ENCODE measurements around the gene TSPAN14. TPM values are rescaled to one million over a fixed set of nuclear protein-coding genes. Genes with fewer than 3 reads are reported as not detected.
"Not testable (repeated sequence)": the region's sequence is repeated elsewhere in the genome, so short reads cannot be mapped to it uniquely, and the experiment has no call there.

The TSPAN14 gene
- total RNA-seq, 2 experiments from 2014 or later = 98.8 to 112 TPM

DNA sequence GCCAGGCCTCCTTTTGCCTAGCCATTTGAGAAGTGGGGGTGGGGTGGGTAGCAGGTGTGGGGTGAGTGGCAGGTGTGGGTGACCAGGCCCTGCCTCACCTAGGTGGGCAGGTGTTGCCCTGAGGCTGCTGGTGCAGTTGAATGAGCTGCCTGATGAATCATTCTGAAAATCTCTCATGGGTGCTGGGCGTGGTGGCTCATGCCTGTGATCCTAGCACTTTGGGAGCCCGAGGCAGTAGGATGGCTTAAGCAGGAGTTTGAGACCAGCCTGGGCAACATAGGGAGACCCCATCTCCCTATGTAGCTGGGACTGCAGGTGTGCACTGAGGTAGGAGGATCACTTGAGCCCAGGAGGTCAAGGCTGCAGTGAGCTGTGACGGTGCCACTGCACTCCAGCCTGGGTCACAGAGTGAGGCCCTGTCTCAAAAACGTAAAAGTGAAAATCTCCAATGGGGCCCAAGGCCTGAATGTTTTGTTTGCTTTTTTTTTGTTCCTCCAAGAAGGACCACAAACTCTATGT lies 17.7 kb downstream of the TSPAN14 start:
- peaks cover 75% of the 10 kb centered on the region for H3K4me1 Mint-ChIP-seq
- H3K9me3 Mint-ChIP-seq = no peaks in the 10 kb centered on the region
- POLR2A ChIA-PET = interaction anchor here (0.6 to 14.2 kb wide), 7 partner anchors 8 to 284 kb away, joined by 3 to 150 read pairs (median 4); no protein-coding TSS in a partner anchor
- no peaks in the 10 kb centered on the region for H3K27me3 Mint-ChIP-seq
- ATAC-seq (ENCODE audit: low read depth) (peak; percentile 17), DNase-seq (no peak)
- peak overlapping the region; percentile 74 for H3K4me3 Mint-ChIP-seq
- peaks cover 35% of the 10 kb centered on the region for H3K36me3 Mint-ChIP-seq
- peak overlapping the region; percentile 90 for H3K27ac Mint-ChIP-seq

DNA sequence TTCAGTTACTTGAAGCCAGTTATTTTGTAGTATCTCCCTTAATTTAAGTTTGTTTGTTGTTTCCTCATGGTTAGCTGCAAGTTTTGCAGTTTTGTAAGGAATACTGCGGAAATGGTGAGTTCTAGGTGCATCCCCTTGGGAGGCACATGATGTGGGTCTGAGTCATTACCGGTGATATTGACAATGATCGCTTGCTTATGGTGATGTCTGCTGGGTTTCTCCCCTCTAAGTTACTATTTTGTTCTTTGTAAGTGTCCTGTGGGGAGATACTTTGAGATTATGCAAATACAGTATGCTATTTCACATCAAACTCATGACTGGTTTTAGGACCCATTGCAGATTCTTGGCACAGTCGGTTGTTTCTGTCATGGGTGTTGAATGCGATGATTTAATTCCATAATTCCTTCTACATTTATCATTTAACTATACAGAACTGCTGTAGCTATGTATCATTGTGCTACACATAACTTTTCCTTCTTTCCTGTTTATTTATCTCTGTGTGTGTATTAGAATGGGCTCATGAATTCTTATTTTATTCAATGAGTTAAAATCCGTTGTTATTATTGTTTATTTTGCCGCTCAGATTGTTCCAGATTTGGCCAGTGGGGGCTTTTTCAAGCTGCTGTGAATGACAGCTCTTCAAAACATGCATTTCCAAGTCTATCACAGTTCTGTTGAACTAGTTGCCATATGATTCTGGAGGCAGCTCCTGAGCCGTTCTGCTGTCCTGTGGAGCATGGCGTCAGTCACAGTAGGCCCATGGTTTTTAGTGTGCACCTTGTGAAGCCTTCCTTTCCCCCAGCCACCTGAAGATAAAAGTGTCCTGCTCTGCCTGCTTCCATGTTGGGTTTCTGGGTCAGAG lies 18.4 kb downstream of the TSPAN14 start:
- peaks cover 75% of the 10 kb centered on the region for H3K4me1 Mint-ChIP-seq
- H3K9me3 Mint-ChIP-seq = peaks cover 3% of the 10 kb centered on the region
- DNase-seq (no peak), ATAC-seq (ENCODE audit: low read depth) (peak; percentile 59)
- H3K27ac Mint-ChIP-seq = peak overlapping the region; percentile 90
- peaks cover 42% of the 10 kb centered on the region for H3K36me3 Mint-ChIP-seq
- POLR2A ChIA-PET = interaction anchor here (0.8 to 14.2 kb wide), 9 partner anchors 9 to 267 kb away, joined by 3 to 150 read pairs (median 5); no protein-coding TSS in a partner anchor
- H3K4me3 Mint-ChIP-seq = peak overlapping the region; percentile 74
- no peaks in the 10 kb centered on the region for H3K27me3 Mint-ChIP-seq

DNA sequence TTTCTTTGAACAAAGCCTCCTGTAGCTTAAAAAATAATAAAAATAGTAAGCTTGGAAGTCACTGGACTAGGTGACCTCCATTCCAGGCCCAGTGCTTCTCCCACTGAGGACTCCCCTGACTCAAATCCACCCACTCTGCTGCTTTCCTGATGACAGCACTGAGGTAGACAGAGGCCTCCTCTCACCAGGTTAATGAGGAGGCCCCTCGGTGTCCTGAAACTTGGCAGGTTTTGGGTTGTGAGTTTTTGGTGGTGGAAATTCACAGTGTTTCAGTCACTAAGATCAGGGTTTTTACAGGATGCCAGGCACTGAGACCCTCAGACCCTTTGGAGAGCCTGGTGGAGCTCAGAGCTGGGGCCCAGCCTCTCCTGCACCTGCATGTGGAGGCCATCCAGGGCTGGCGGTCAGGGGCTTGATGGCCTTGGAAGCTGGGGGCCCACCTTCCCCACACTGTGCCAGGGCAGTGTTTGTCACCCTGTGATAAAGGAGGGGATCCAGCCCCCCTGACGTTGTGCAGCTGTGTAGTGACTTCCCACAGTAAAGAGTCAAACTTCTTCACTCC lies 19.1 kb downstream of the TSPAN14 start:
- Mint-ChIP-seq H3K27ac (peak overlapping the region; percentile 90), H3K4me1 (peaks cover 76% of the 10 kb centered on the region), H3K9me3 (peaks cover 4% of the 10 kb centered on the region), H3K36me3 (peaks cover 49% of the 10 kb centered on the region), H3K4me3 (peak overlapping the region; percentile 74), H3K27me3 (no peaks in the 10 kb centered on the region)
- POLR2A ChIA-PET = interaction anchor here (0.8 to 14.2 kb wide), 7 partner anchors 10 to 267 kb away, joined by 3 to 150 read pairs (median 5); no protein-coding TSS in a partner anchor
- DNase-seq (no peak), ATAC-seq (ENCODE audit: low read depth) (no peak)

DNA sequence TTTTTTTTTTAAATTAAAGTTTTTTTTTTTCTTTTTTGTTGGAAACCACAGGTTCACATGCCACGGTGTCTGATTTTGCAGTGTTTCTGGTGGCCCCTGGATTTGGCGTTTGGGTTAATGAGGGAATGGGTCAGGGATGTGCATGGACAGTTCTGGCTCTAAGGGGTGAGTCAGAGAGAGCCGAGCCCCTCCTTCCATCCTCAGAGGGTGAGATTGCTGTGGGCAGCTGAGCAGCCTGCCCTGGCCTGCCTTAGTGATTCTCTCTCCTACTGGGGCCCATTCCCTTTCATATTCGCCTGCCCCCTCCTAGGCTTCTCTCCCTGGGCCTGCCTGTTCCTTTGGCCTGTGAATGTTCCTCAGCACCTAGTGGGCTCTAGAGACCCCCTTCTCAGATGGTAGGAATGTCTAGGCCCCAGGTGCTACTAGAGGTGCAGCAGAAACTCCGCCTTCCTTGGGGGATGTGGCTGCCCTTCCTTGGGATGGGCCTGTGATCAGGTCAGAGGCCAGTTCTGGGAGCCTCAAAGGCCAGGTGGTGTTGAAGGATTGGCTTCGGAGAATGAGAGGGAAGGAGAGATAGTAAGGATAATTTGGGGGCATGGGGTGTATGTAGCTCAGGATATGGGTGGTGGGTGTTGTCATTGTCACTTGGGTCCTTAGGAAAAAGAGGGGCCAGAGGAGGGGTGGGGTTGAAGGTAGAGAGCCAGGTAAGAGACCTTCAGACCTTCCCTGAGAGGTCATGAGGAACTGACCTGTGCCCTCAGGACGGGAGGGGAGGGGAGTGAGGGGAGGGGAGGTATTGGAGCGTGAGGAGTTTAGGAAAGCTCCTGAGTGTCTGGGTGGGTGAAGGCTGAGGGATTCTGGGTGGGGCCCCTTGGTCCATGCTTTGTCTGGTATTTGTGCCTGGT lies 19.8 kb downstream of the TSPAN14 start:
- Mint-ChIP-seq H3K4me3 (peak overlapping the region; percentile 54), H3K9me3 (peaks cover 4% of the 10 kb centered on the region), H3K4me1 (peaks cover 74% of the 10 kb centered on the region), H3K36me3 (peaks cover 54% of the 10 kb centered on the region), H3K27ac (peak overlapping the region; percentile 90), H3K27me3 (no peaks in the 10 kb centered on the region)
- POLR2A ChIA-PET = interaction anchor here (0.6 to 14.2 kb wide), 6 partner anchors 10 to 25 kb away, joined by 3 to 150 read pairs (median 5); no protein-coding TSS in a partner anchor
- ATAC-seq (ENCODE audit: low read depth) = no peak
- DNase-seq = no peak

- DNase-seq (no peak), ATAC-seq (ENCODE audit: low read depth) (no peak)
- Mint-ChIP-seq H3K9me3 (peaks cover 4% of the 10 kb centered on the region), H3K36me3 (peaks cover 53% of the 10 kb centered on the region), H3K27me3 (no peaks in the 10 kb centered on the region), H3K27ac (peak overlapping the region; percentile 90), H3K4me1 (peaks cover 69% of the 10 kb centered on the region), H3K4me3 (no peak overlapping the region)
- POLR2A ChIA-PET = interaction anchor here (0.6 to 14.2 kb wide), 2 partner anchors 13 to 15 kb away, joined by 3 to 150 read pairs; no protein-coding TSS in a partner anchor
These were observed 20.4 kb downstream of the TSPAN14 start for GRCh38 chr10:80474597-80474910.

DNA sequence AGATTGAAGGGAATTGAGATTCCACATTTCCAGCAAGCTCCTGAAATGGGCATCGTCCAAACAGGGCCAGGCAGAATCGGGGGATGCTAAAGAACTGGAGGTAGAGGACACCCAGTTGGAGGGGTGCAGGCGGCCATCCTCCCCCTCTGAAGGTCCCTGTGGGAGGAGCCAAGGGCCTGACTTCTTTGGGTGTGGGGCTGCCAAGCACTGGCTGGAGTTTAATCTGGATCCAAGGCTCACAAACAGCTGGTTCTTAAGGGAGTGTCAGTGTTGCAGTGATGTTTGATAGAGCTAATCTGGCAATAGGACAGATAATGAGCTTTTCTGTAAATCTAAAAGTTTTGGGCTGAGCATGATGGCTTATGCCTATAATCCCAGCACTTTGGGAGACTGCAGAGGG lies 20.8 kb downstream of the TSPAN14 start:
- Mint-ChIP-seq H3K27me3 (no peaks in the 10 kb centered on the region), H3K9me3 (peaks cover 4% of the 10 kb centered on the region), H3K4me1 (peaks cover 69% of the 10 kb centered on the region), H3K27ac (peak overlapping the region; percentile 90), H3K4me3 (no peak overlapping the region), H3K36me3 (peaks cover 52% of the 10 kb centered on the region)
- DNase-seq (no peak), ATAC-seq (ENCODE audit: low read depth) (no peak)
- POLR2A ChIA-PET = interaction anchor here (0.6 to 14.2 kb wide), 2 partner anchors 13 to 16 kb away, joined by 3 to 150 read pairs; no protein-coding TSS in a partner anchor

DNA sequence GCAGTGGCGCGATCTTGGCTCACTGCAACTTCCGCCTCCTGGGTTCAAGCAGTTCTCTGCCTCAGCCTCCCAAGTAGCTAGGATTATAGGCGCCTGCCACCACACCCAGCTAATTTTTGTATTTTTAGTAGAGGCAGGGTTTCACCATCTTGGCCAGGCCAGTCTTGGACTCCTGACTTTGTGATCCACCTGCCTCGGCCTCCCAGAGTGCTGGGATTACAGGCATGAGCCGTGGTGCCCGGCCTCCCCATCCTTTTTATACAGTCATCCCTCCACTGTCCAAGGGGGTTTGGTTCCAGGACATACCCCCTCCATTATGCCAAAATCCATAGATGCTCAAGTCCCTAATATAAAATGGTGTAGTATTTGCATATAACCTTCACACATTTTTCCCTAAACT lies 21.5 kb downstream of the TSPAN14 start:
- Mint-ChIP-seq H3K36me3 (peaks cover 56% of the 10 kb centered on the region), H3K4me1 (peaks cover 63% of the 10 kb centered on the region)
- H3K9me3 Mint-ChIP-seq; H3K27ac Mint-ChIP-seq; DNase-seq; H3K27me3 Mint-ChIP-seq; ATAC-seq (ENCODE audit: low read depth); H3K4me3 Mint-ChIP-seq: not testable (repeated sequence)
- POLR2A ChIA-PET = interaction anchor here (14.2 kb wide), 1 partner anchor 12 kb away, joined by 150 read pairs; no protein-coding TSS in a partner anchor

DNA sequence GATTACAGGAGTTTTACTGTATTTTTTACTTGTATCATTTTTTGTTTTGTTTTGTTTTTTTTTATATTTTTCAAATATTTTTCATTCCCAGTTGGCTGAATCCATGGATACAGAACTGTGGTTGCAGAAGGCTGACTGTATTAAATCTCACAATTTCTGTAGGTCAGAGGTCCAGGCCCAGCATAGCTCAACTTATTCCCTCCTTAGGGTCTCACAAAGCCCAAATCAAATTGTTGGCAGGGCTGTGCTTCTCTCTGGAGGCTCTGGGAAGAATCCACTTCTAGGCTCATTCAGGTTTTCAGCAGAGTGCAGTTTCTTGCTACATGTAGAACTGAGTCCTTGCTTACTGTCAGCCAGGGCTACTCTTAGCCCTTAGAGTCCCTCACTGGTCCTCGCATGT lies 22.6 kb downstream of the TSPAN14 start:
- Mint-ChIP-seq H3K4me1 (peaks cover 59% of the 10 kb centered on the region), H3K27me3 (no peaks in the 10 kb centered on the region), H3K27ac (no peak overlapping the region), H3K9me3 (peaks cover 4% of the 10 kb centered on the region), H3K4me3 (no peak overlapping the region), H3K36me3 (peaks cover 60% of the 10 kb centered on the region)
- no peak for ATAC-seq (ENCODE audit: low read depth)
- POLR2A ChIA-PET = interaction anchor here (0.7 to 1.2 kb wide), 2 partner anchors 10 to 18 kb away, joined by 4 to 7 read pairs; no protein-coding TSS in a partner anchor
- no peak for DNase-seq

DNA sequence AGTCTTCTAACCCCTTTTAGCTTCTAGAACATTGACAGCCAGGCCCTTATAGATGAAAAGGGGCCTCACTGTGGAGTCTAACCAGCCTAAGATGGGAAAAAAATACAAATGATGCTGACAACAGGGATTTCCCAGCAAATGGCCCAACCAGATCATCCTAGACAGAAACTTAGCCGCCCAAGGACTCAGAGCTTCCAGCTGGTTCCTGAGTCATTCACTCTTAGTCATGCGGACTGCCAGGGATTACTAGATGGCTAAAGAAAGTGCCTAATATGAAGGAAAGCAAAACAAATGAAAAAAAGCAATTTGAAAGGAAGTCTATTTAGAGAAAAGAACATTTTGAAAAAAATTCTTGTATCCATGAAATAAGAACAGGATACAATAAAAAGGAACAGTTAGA lies 23.7 kb downstream of the TSPAN14 start:
- POLR2A ChIA-PET = interaction anchor here (1.2 kb wide), 2 partner anchors 9 kb away, joined by 3 to 4 read pairs; no protein-coding TSS in a partner anchor
- H3K9me3 Mint-ChIP-seq = peaks cover 4% of the 10 kb centered on the region
- H3K36me3 Mint-ChIP-seq = peaks cover 57% of the 10 kb centered on the region
- ATAC-seq (ENCODE audit: low read depth) (no peak), DNase-seq (no peak)
- peaks cover 51% of the 10 kb centered on the region for H3K4me1 Mint-ChIP-seq
- H3K27me3 Mint-ChIP-seq = no peaks in the 10 kb centered on the region
- H3K27ac Mint-ChIP-seq = no peak overlapping the region
- no peak overlapping the region for H3K4me3 Mint-ChIP-seq

DNA sequence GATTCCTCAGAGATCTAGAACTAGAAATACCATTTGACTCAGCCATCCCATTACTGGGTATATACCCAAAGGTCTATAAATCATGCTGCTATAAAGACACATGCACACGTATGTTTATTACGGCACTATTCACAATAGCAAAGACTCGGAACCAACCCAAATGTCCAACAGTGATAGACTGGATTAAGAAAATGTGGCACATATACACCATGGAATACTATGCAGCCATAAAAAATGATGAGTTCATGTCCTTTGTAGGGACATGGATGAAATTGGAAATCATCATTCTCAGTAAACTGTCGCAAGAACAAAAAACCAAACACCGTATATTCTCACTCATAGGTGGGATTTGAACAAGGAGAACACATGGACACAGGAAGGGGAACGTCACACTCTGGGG lies 26.3 kb downstream of the TSPAN14 start:
- H3K4me3 Mint-ChIP-seq; H3K27me3 Mint-ChIP-seq; DNase-seq; ATAC-seq (ENCODE audit: low read depth); H3K9me3 Mint-ChIP-seq: not testable (repeated sequence)
- Mint-ChIP-seq H3K4me1 (peaks cover 51% of the 10 kb centered on the region), H3K36me3 (peaks cover 46% of the 10 kb centered on the region), H3K27ac (peak overlapping the region; percentile 43)
- POLR2A ChIA-PET = interaction anchor here (0.6 kb wide), 1 partner anchor 15 kb away, joined by 3 read pairs; no protein-coding TSS in a partner anchor

GRCh38 chr10:80480852-80481251 lies 26.7 kb downstream of the TSPAN14 start:
- H3K36me3 Mint-ChIP-seq = peaks cover 44% of the 10 kb centered on the region
- H3K9me3 Mint-ChIP-seq = peaks cover 4% of the 10 kb centered on the region
- DNase-seq (no peak), ATAC-seq (ENCODE audit: low read depth) (no peak)
- no peak overlapping the region for H3K27ac Mint-ChIP-seq
- no peak overlapping the region for H3K4me3 Mint-ChIP-seq
- POLR2A ChIA-PET = interaction anchor here (0.6 kb wide), 1 partner anchor 15 kb away, joined by 3 read pairs; no protein-coding TSS in a partner anchor
- no peaks in the 10 kb centered on the region for H3K27me3 Mint-ChIP-seq
- H3K4me1 Mint-ChIP-seq = peaks cover 54% of the 10 kb centered on the region

GRCh38 chr10:80484243-80484642 lies 30.1 kb downstream of the TSPAN14 start:
- Mint-ChIP-seq H3K27ac (peak overlapping the region; percentile 12), H3K27me3 (no peaks in the 10 kb centered on the region), H3K36me3 (peaks cover 27% of the 10 kb centered on the region), H3K4me3 (peak overlapping the region; percentile 80), H3K4me1 (peaks cover 69% of the 10 kb centered on the region), H3K9me3 (no peaks in the 10 kb centered on the region)
- POLR2A ChIA-PET = interaction anchor here (0.7 to 8.9 kb wide), 3 partner anchors 15 to 33 kb away, joined by 6 to 150 read pairs (median 20); no protein-coding TSS in a partner anchor
- DNase-seq = no peak
- no peak for ATAC-seq (ENCODE audit: low read depth)
